Liver (tissue), 9 donors: ENCODE results near the gene PEX1. TPM values are rescaled to one million over a fixed set of nuclear protein-coding genes. Genes with fewer than 3 reads are reported as not detected.

Experiments used
- DNase-seq: peaks from one replicate; pipeline ENCODE4 v3.0.0-alpha.2; 2017; ENCODE audit warnings: low spot score
- H3K27ac ChIP-seq, 2 donors: one replicate each; pipeline ENCODE4 v1.7.0; 2013; ENCODE audit warnings: inconsistent platforms in 2 of 2, low read length in 2 of 2, control low read depth in 1 of 2, low read depth in 1 of 2, mild to moderate bottlenecking in 1 of 2
- H3K27me3 ChIP-seq, 4 donors: one replicate each; pipeline versions ENCODE4 v1.6.1 to v1.7.0; 2013; ENCODE audit warnings: low read length in 3 of 4, inconsistent platforms in 1 of 4, mild to moderate bottlenecking in 1 of 4, moderate library complexity in 1 of 4; ENCODE audit not compliant: control insufficient read depth in 4 of 4, insufficient read depth in 4 of 4
- H3K36me3 ChIP-seq, 4 donors: one replicate each; pipeline versions ENCODE4 v1.6.1 to v1.7.0; 2013; ENCODE audit warnings: low read length in 3 of 4, mild to moderate bottlenecking in 3 of 4, low read depth in 1 of 4, moderate library complexity in 1 of 4; ENCODE audit not compliant: control insufficient read depth in 4 of 4, insufficient read depth in 3 of 4
- H3K4me1 ChIP-seq, 4 donors: one replicate each; pipeline versions ENCODE4 v1.6.1 to v1.7.0; 2013; ENCODE audit warnings: low read length in 3 of 4, mild to moderate bottlenecking in 3 of 4, moderate library complexity in 1 of 4; ENCODE audit not compliant: control insufficient read depth in 4 of 4, insufficient read depth in 4 of 4
- H3K4me3 ChIP-seq, 3 donors: one replicate each; pipeline versions ENCODE4 v1.6.1 to v1.7.0; 2013; ENCODE audit warnings: low read length in 3 of 3, control low read depth in 1 of 3, low read depth in 1 of 3, mild to moderate bottlenecking in 1 of 3
- H3K9ac ChIP-seq, 2 donors: one replicate each; pipeline ENCODE4 v1.7.0; 2013; ENCODE audit warnings: low read length in 2 of 2, mild to moderate bottlenecking in 2 of 2, moderate library complexity in 2 of 2, control low read depth in 1 of 2, low read depth in 1 of 2
- H3K9me3 ChIP-seq, 4 donors: one replicate each; pipeline versions ENCODE4 v1.6.1 to v1.7.0; 2013; ENCODE audit warnings: low read length in 3 of 4; ENCODE audit not compliant: control insufficient read depth in 4 of 4
- GABPA ChIP-seq, 2 donors: IDR thresholded peaks in 1 of 2; conservative IDR thresholded peaks in 1 of 2; 2 replicates each; pipeline ENCODE4 v1.6.1; 2016; ENCODE audit warnings: antibody characterized with exemption in 2 of 2, mild to moderate bottlenecking in 1 of 2, moderate library complexity in 1 of 2
- HNF4A ChIP-seq, 2 donors: conservative IDR thresholded peaks; 2 replicates each; pipeline ENCODE4 v1.6.1; 2016; ENCODE audit warnings: antibody characterized with exemption in 2 of 2, mild to moderate bottlenecking in 2 of 2
- JUND ChIP-seq, 2 donors: IDR thresholded peaks; 2 replicates each; pipeline ENCODE4 v1.6.1; 2016; ENCODE audit warnings: antibody characterized with exemption in 2 of 2
- NR2F2 ChIP-seq: IDR thresholded peaks from 2 replicates; pipeline ENCODE4 v1.6.1; 2016; ENCODE audit warnings: antibody characterized with exemption
- RAD21 ChIP-seq, 2 donors: IDR thresholded peaks; 2 replicates each; pipeline ENCODE4 v1.6.1; 2016; ENCODE audit warnings: antibody characterized with exemption in 2 of 2, mild to moderate bottlenecking in 2 of 2
- RXRA ChIP-seq, 2 donors: IDR thresholded peaks; 2 replicates each; pipeline ENCODE4 v1.6.1; 2017 to 2018; ENCODE audit warnings: antibody characterized with exemption in 2 of 2, mild to moderate bottlenecking in 1 of 2
- SP1 ChIP-seq: IDR thresholded peaks from 2 replicates; pipeline ENCODE4 v1.6.1; 2018; ENCODE audit warnings: antibody characterized with exemption, mild to moderate bottlenecking
- TAF1 ChIP-seq: conservative IDR thresholded peaks from 2 replicates; pipeline ENCODE4 v1.6.1; 2016; ENCODE audit warnings: antibody characterized with exemption, mild to moderate bottlenecking
- YY1 ChIP-seq: IDR thresholded peaks from 2 replicates; pipeline ENCODE4 v1.6.1; 2016; ENCODE audit warnings: antibody characterized with exemption, mild to moderate bottlenecking
- WGBS: extraction: QIAGEN DNeasy Blood & Tissue Kit; methylation state at CpG from one replicate; pipeline ENCODE4 v1.1.7; 2013; 5-methylcytosine and 5-hydroxymethylcytosine counted together
- polyA plus RNA-seq, 2 donors: library from polyadenylated mRNA; stranded (reverse) in 1 of 2; unstranded in 1 of 2; fragments of 200-250 nt in 1 of 2; fragments of >200 nt in 1 of 2; fragmentation: Nextera tagmentation in 1 of 2; extraction: Ambion mirVana in 1 of 2; gene quantifications; one replicate each; pipeline versions ENCODE4 v1.2.1 to v1.2.3, GENCODE V29; 2013 to 2015
- total RNA-seq, 2 donors: library from RNA; depleted of rRNA; stranded (reverse); fragments of >200 nt; gene quantifications; one replicate each; pipeline ENCODE4 v1.2.3, GENCODE V29; 2014
- TF ChIP-seq, protein P1 (sequence below): IDR thresholded peaks from 2 replicates; pipeline ENCODE4 v1.6.1; 2016; ENCODE audit warnings: antibody characterized with exemption, mild to moderate bottlenecking
- TF ChIP-seq, protein P2 (sequence below): IDR thresholded peaks from 2 replicates; pipeline ENCODE4 v1.6.1; 2016; ENCODE audit warnings: antibody characterized with exemption
- TF ChIP-seq, protein P3 (sequence below): IDR thresholded peaks from 2 replicates; pipeline ENCODE4 v1.6.1; 2016; ENCODE audit warnings: antibody characterized with exemption
- donor health status: healthy.
- donor health status: healthy.
- donor health status: healthy.
- donor health status: healthy.
- donor health status: healthy.

The PEX1 gene
- total and polyA plus RNA-seq, 4 donors = 7.2 to 18.2 (median 9.0) TPM

DNA sequence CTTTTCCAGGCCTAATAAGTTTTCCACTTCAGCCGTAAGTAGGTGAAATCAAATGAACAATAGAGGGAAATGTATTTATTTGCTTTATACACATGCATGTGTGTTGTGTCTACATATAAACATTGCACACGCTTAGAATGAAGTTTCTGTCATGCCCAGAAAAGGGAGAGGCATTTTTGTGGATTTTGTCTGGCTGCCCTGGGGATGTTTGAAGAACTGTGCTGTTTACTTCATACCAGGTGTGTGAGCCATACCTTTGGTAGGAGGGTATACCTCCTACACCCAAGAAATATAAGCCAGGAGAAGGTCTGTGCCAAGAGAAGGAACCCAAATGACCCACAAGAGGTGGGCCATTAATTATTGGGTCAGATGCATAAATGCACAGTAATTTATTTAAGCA is 68.2 kb downstream of the PEX1 start (continued):
- TF ChIP-seq, protein P1, sequence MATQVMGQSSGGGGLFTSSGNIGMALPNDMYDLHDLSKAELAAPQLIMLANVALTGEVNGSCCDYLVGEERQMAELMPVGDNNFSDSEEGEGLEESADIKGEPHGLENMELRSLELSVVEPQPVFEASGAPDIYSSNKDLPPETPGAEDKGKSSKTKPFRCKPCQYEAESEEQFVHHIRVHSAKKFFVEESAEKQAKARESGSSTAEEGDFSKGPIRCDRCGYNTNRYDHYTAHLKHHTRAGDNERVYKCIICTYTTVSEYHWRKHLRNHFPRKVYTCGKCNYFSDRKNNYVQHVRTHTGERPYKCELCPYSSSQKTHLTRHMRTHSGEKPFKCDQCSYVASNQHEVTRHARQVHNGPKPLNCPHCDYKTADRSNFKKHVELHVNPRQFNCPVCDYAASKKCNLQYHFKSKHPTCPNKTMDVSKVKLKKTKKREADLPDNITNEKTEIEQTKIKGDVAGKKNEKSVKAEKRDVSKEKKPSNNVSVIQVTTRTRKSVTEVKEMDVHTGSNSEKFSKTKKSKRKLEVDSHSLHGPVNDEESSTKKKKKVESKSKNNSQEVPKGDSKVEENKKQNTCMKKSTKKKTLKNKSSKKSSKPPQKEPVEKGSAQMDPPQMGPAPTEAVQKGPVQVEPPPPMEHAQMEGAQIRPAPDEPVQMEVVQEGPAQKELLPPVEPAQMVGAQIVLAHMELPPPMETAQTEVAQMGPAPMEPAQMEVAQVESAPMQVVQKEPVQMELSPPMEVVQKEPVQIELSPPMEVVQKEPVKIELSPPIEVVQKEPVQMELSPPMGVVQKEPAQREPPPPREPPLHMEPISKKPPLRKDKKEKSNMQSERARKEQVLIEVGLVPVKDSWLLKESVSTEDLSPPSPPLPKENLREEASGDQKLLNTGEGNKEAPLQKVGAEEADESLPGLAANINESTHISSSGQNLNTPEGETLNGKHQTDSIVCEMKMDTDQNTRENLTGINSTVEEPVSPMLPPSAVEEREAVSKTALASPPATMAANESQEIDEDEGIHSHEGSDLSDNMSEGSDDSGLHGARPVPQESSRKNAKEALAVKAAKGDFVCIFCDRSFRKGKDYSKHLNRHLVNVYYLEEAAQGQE = no peak
- TF ChIP-seq, protein P2, sequence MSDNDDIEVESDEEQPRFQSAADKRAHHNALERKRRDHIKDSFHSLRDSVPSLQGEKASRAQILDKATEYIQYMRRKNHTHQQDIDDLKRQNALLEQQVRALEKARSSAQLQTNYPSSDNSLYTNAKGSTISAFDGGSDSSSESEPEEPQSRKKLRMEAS = no peak
- no peak for TF ChIP-seq YY1

DNA sequence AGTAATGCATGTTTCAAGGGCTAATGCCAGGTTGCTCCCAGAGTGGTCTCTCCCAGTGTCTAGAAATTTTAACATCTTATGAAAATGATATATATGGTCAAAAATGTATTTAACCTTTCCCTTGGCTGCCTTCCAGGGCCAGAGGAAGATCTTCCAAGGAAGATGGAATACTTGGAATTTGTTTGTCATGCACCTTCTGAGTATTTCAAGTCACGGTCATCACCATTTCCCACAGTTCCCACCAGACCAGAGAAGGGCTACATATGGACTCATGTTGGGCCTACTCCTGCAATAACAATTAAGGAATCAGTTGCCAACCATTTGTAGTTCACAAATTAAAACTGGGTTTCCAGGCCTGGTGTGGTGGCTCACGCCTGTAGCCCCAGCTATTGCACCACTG is 72.1 kb downstream of the PEX1 start:
- Histone ChIP-seq H3K27me3 (no peaks in the 10 kb centered on the region), H3K4me3 (no peak overlapping the region), H3K36me3 (peaks cover 10 to 56% (median 41%) of the 10 kb centered on the region in 4 donors), H3K9me3 (no peaks in the 10 kb centered on the region), H3K27ac (no peak overlapping the region), H3K4me1 (no peaks in the 10 kb centered on the region), H3K9ac (no peak overlapping the region)
- no peak for DNase-seq
- 95% methylated on average over 2 of the region's 2 CpGs for WGBS
- TF ChIP-seq, protein P3, sequence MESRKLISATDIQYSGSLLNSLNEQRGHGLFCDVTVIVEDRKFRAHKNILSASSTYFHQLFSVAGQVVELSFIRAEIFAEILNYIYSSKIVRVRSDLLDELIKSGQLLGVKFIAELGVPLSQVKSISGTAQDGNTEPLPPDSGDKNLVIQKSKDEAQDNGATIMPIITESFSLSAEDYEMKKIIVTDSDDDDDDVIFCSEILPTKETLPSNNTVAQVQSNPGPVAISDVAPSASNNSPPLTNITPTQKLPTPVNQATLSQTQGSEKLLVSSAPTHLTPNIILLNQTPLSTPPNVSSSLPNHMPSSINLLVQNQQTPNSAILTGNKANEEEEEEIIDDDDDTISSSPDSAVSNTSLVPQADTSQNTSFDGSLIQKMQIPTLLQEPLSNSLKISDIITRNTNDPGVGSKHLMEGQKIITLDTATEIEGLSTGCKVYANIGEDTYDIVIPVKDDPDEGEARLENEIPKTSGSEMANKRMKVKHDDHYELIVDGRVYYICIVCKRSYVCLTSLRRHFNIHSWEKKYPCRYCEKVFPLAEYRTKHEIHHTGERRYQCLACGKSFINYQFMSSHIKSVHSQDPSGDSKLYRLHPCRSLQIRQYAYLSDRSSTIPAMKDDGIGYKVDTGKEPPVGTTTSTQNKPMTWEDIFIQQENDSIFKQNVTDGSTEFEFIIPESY = no peak
- no peak for TF ChIP-seq RXRA (IDR thresholded peaks at IDR 0.05)
- TF ChIP-seq SP1 = no peak

DNA sequence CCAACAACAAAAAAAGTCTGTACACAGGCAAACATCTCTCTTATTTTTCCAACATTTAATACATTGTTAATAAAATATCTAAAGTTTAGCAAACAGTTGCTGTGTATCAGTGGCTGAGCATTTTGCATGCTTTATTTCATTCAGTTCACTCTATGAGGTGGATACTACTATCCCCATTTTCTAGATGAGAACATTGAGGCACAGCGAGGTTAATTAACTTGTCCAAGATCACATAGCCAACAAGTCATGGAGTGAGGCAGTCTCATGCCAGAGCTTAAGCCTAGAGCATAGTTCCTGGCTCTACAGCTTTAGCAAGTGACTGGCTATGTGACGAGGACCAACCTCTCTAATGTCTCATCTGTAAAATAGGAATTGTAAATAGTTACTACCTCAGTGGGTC is 76.7 kb downstream of the PEX1 start:
- Histone ChIP-seq H3K4me1 (peaks cover 0 to 9% (median 7%) of the 10 kb centered on the region in 4 donors), H3K4me3 (no peak overlapping the region), H3K9me3 (no peaks in the 10 kb centered on the region), H3K9ac (no peak overlapping the region), H3K27me3 (no peaks in the 10 kb centered on the region), H3K27ac (no peak overlapping the region), H3K36me3 (peaks cover 5 to 60% (median 45%) of the 10 kb centered on the region in 4 donors)
- WGBS = 99% methylated on average over 2 of the region's 2 CpGs
- TF ChIP-seq TAF1 = no peak
- DNase-seq = no peak

DNA sequence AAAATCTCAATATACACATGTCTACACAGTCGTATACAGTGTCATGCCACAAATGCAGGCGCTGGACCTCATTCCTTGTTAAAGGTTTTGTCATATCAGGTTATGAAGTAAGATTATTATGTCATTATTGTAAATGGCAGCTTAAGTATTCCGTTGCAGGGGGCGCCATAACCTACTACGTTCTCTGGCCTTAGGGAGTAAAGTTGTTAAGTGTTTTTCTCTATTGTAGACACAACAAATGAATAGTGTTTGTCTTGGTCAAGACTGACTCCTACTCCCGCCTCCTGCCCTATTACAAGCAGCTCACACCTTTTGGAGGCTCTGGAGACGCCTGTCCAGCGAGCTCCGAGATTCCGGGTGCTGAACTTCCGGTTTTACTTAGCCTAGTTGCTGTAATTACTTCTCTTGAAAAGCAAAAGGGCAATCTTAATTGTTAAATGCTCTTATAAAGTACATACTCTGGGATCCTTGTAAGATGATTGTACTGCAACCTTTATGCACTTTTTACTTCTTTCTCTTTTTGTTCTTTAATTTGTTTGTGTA is 80.0 kb downstream of the PEX1 start:
- WGBS = under 1% methylated on average over 11 of the region's 11 CpGs
- DNase-seq = peak; percentile 58

More for the DNA sequence above, 80.0 kb downstream of the PEX1 start:
- H3K9ac ChIP-seq = peak overlapping the region; percentile 90 to 98
- no peaks in the 10 kb centered on the region for H3K27me3 ChIP-seq
- H3K36me3 ChIP-seq = peaks cover 3 to 29% (median 20%) of the 10 kb centered on the region in 4 donors
- no peaks in the 10 kb centered on the region for H3K9me3 ChIP-seq
- peak overlapping the region; percentile 82 to 96 (median 87) for H3K4me3 ChIP-seq
- peak overlapping the region; percentile 93 to 95 for H3K27ac ChIP-seq
- peaks cover 0 to 9% (median 7%) of the 10 kb centered on the region in 4 donors for H3K4me1 ChIP-seq
- TF ChIP-seq RAD21 (IDR thresholded peaks at IDR 0.05) = peak in 1 of 2 donors; percentile 30
- TF ChIP-seq NR2F2 = no peak
- TF ChIP-seq GABPA (IDR thresholded peaks at IDR 0.05 in 1 of 2, conservative IDR thresholded peaks at IDR 0.05 in 1 of 2) = peak; percentile 60 to 68
- no peak for TF ChIP-seq SP1
- TF ChIP-seq, protein P1 = peak; percentile 73
- TF ChIP-seq JUND (IDR thresholded peaks at IDR 0.05) = no peak
- peak; percentile 43 for TF ChIP-seq TAF1
- peak; percentile 81 for TF ChIP-seq YY1
- no peak for TF ChIP-seq HNF4A (conservative IDR thresholded peaks at IDR 0.05)
